ENCODE results near the gene PTPRO. TPM values are rescaled to one million over a fixed set of nuclear protein-coding genes. Genes with fewer than 3 reads are reported as not detected.

PTPRO gene
- total RNA-seq, 1 experiment from 2014 or later = 0.52 TPM

- H3K9ac ChIP-seq (ENCODE audit: extremely low read depth, insufficient read length, low read length) = no peak overlapping the region
- no peak overlapping the region for H4K91ac ChIP-seq (ENCODE audit: insufficient read length, low read depth, low read length)
- no peak overlapping the region for H2BK120ac ChIP-seq (ENCODE audit: low read depth, low read length, poor library complexity, severe bottlenecking)
- no peak for DNase-seq
- no peak overlapping the region for H2AFZ ChIP-seq (ENCODE audit: low read length)
- H3K79me1 ChIP-seq (ENCODE audit: insufficient read depth, low read depth, low read length, poor library complexity, severe bottlenecking) = no peaks in the 10 kb centered on the region
- H2AK5ac ChIP-seq (ENCODE audit: insufficient read length, low read length) = no peak overlapping the region
- no peaks in the 10 kb centered on the region for H4K20me1 ChIP-seq (ENCODE audit: control insufficient read depth, insufficient read depth, insufficient read length)
- Mint-ChIP-seq H3K9me3 (no peaks in the 10 kb centered on the region), H3K4me3 (no peak overlapping the region), H3K36me3 (ENCODE audit: insufficient read depth in 1 of 3, low read depth in 3 of 3) (no peaks in the 10 kb centered on the region; a peak in 1 of 7 replicates), H3K4me1 (no peaks in the 10 kb centered on the region), H3K27ac (no peak overlapping the region), H3K27me3 (ENCODE audit: low read depth) (no peaks in the 10 kb centered on the region)
- H2BK5ac ChIP-seq (ENCODE audit: insufficient read length, low read length) = no peak overlapping the region
- H3K27ac ChIP-seq (ENCODE audit: insufficient read length, low read depth, low read length) = no peak overlapping the region
- no CpG with 5 or more reads among the region's 2 CpGs for WGBS (ENCODE audit: extremely low coverage, insufficient read length, low lambda C conversion rate)
- TF ChIP-seq, protein P1, sequence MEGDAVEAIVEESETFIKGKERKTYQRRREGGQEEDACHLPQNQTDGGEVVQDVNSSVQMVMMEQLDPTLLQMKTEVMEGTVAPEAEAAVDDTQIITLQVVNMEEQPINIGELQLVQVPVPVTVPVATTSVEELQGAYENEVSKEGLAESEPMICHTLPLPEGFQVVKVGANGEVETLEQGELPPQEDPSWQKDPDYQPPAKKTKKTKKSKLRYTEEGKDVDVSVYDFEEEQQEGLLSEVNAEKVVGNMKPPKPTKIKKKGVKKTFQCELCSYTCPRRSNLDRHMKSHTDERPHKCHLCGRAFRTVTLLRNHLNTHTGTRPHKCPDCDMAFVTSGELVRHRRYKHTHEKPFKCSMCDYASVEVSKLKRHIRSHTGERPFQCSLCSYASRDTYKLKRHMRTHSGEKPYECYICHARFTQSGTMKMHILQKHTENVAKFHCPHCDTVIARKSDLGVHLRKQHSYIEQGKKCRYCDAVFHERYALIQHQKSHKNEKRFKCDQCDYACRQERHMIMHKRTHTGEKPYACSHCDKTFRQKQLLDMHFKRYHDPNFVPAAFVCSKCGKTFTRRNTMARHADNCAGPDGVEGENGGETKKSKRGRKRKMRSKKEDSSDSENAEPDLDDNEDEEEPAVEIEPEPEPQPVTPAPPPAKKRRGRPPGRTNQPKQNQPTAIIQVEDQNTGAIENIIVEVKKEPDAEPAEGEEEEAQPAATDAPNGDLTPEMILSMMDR (conservative IDR thresholded peaks at IDR 0.05) = no peak
- H3K4me2 ChIP-seq (ENCODE audit: insufficient read depth, insufficient read length, low read length) = no peak overlapping the region
- H3K27me3 ChIP-seq (ENCODE audit: insufficient read depth, low read length) = no peaks in the 10 kb centered on the region
- no peaks in the 10 kb centered on the region for H3K79me2 ChIP-seq (ENCODE audit: insufficient read depth, low read length)
- no peak overlapping the region for H3T11ph ChIP-seq (ENCODE audit: low read length)
- H4K8ac ChIP-seq (replicated peaks; ENCODE audit: insufficient read length, low read depth, low read length) = no peak overlapping the region
- no peak overlapping the region for H3K4ac ChIP-seq (ENCODE audit: low read depth, low read length)
- H3K18ac ChIP-seq (ENCODE audit: insufficient read length, low read depth, low read length) = no peak overlapping the region
- no peaks in the 10 kb centered on the region for H3K9me3 ChIP-seq (ENCODE audit: control insufficient read depth, low read depth, low read length)
- H2BK20ac ChIP-seq (ENCODE audit: low read depth, low read length, poor library complexity, severe bottlenecking) = no peak overlapping the region
- H2BK15ac ChIP-seq (ENCODE audit: low read depth, low read length) = no peak overlapping the region
- H3K4me1 ChIP-seq (ENCODE audit: insufficient read depth, low read length) = no peaks in the 10 kb centered on the region
- H2BK12ac ChIP-seq (ENCODE audit: insufficient read length, low read depth, low read length) = no peak overlapping the region
- H3K23me2 ChIP-seq (ENCODE audit: insufficient read length, low read depth, low read length, poor library complexity, severe bottlenecking) = no peaks in the 10 kb centered on the region
- no peak overlapping the region for H3K23ac ChIP-seq (ENCODE audit: insufficient read length, low read depth, low read length)
- no peak overlapping the region for H3K56ac ChIP-seq (ENCODE audit: insufficient read length, low read depth, low read length)
- no peak overlapping the region for H3K14ac ChIP-seq (ENCODE audit: insufficient read depth, low read length)
- H4K5ac ChIP-seq (ENCODE audit: insufficient read length, low read depth, low read length) = no peak overlapping the region
Measured at GRCh38 chr12:15468911-15469310, 146.6 kb downstream of the PTPRO start.

All from H9 (cell line).